HEK293T (cell line): ENCODE results near the gene EPG5.

ENCODE experiments used
- CTCF ChIA-PET: fragments of 350-600 bp; formaldehyde crosslinking; extraction: SDS; loops from one replicate; lab custom pipeline; 2021; ENCODE audit warnings: antibody characterized with exemption, inconsistent platforms; lab: Yijun Ruan, JAX
- POLR2A ChIA-PET: fragments of 350-600 bp; formaldehyde crosslinking; extraction: SDS; loops from one replicate; lab custom pipeline; 2020; ENCODE audit warnings: antibody characterized with exemption, inconsistent platforms; lab: Yijun Ruan, JAX
- DNase-seq: peaks from one replicate; pipeline ENCODE4 v3.0.0; 2012; ENCODE audit warnings: mixed read lengths; ENCODE audit errors: extremely low spot score
- ARNT ChIP-seq: fragments of 450-650 bp; IDR thresholded peaks from 2 replicates; pipeline ENCODE4 v1.6.1; 2017; ENCODE audit warnings: mild to moderate bottlenecking
- BHLHE40 ChIP-seq: fragments of 450-650 bp; IDR thresholded peaks from 2 replicates; pipeline ENCODE4 v1.6.1; 2016; ENCODE audit warnings: mild to moderate bottlenecking, moderate library complexity, borderline replicate concordance
- CTBP1 ChIP-seq: fragments of 450-650 bp; IDR thresholded peaks from 2 replicates; pipeline ENCODE4 v1.6.1; 2016; ENCODE audit warnings: borderline replicate concordance
- ELF4 ChIP-seq: fragments of 450-650 bp; IDR thresholded peaks from 2 replicates; pipeline ENCODE4 v1.6.1; 2017; ENCODE audit warnings: antibody characterized with exemption
- FOXA1 ChIP-seq: fragments of 450-650 bp; IDR thresholded peaks from 2 replicates; pipeline ENCODE4 v1.6.1; 2016; ENCODE audit warnings: mild to moderate bottlenecking
- FOXK2 ChIP-seq: fragments of 450-650 bp; IDR thresholded peaks from 2 replicates; pipeline ENCODE4 v1.6.1; 2016; ENCODE audit warnings: mild to moderate bottlenecking
- FOXM1 ChIP-seq: fragments of 450-650 bp; IDR thresholded peaks from 2 replicates; pipeline ENCODE4 v1.6.1; 2017; ENCODE audit warnings: mild to moderate bottlenecking, borderline replicate concordance
- HDGF ChIP-seq: fragments of 450-650 bp; IDR thresholded peaks from 2 replicates; pipeline ENCODE4 v1.6.1; 2017; ENCODE audit warnings: antibody characterized with exemption, borderline replicate concordance
- L3MBTL2 ChIP-seq: fragments of 450-650 bp; conservative IDR thresholded peaks from 2 replicates; pipeline ENCODE4 v1.6.1; 2016; ENCODE audit warnings: mild to moderate bottlenecking
- LEF1 ChIP-seq: fragments of 450-650 bp; IDR thresholded peaks from 2 replicates; pipeline ENCODE4 v1.6.1; 2017; ENCODE audit warnings: mild to moderate bottlenecking, borderline replicate concordance
- NFRKB ChIP-seq: fragments of 450-650 bp; IDR thresholded peaks from 2 replicates; pipeline ENCODE4 v1.6.1; 2016; ENCODE audit warnings: mild to moderate bottlenecking, moderate library complexity
- PKNOX1 ChIP-seq: fragments of 450-650 bp; IDR thresholded peaks from 2 replicates; pipeline ENCODE4 v1.6.1; 2016
- SP1 ChIP-seq: fragments of 450-650 bp; IDR thresholded peaks from 2 replicates; pipeline ENCODE4 v1.6.1; 2017
- SUZ12 ChIP-seq: fragments of 450-650 bp; IDR thresholded peaks from 2 replicates; pipeline ENCODE4 v1.6.1; 2016; ENCODE audit warnings: mild to moderate bottlenecking
- TARDBP ChIP-seq: fragments of 450-650 bp; IDR thresholded peaks from 2 replicates; pipeline ENCODE4 v1.6.1; 2016
- ZNF384 ChIP-seq: fragments of 450-650 bp; IDR thresholded peaks from 2 replicates; pipeline ENCODE4 v1.6.1; 2016

The EPG5 gene

GRCh38 chr18:45935591-45936335 lies 31.4 kb downstream of the EPG5 start:
- CTCF ChIA-PET: no interaction called here
- TF ChIP-seq ZNF384: no peak
- no peak for TF ChIP-seq HDGF
- no peak for TF ChIP-seq ARNT
- no peak for TF ChIP-seq L3MBTL2
- no peak for DNase-seq
- POLR2A ChIA-PET: no interaction called here

- ChIA-PET CTCF (interaction anchor here (0.6 kb wide), 1 partner anchor 240 kb away, joined by 4 read pairs; no protein-coding TSS in a partner anchor), POLR2A (no interaction called here)
- no peak for DNase-seq
- TF ChIP-seq ZNF384: no peak
Observed at GRCh38 chr18:45932708-45933107, 34.4 kb downstream of the EPG5 start.

GRCh38 chr18:45930963-45931362 lies 36.2 kb downstream of the EPG5 start:
- TF ChIP-seq NFRKB (no peak), ZNF384 (no peak), FOXK2 (no peak), ARNT (no peak)
- DNase-seq: no peak
- ChIA-PET CTCF (no interaction called here), POLR2A (no interaction called here)

GRCh38 chr18:45926691-45927090 lies 40.4 kb downstream of the EPG5 start:
- DNase-seq: no peak
- POLR2A ChIA-PET: no interaction called here
- TF ChIP-seq TARDBP: no peak
- no peak for TF ChIP-seq FOXM1
- no peak for TF ChIP-seq SP1
- no peak for TF ChIP-seq L3MBTL2
- no peak for TF ChIP-seq CTBP1
- no peak for TF ChIP-seq ELF4
- no peak for TF ChIP-seq BHLHE40
- no peak for TF ChIP-seq FOXK2
- TF ChIP-seq NFRKB: no peak
- TF ChIP-seq ZNF384: no peak
- no peak for TF ChIP-seq PKNOX1
- no peak for TF ChIP-seq FOXA1
- TF ChIP-seq HDGF: no peak
- no peak for TF ChIP-seq SUZ12
- no peak for TF ChIP-seq LEF1
- TF ChIP-seq ARNT: no peak
- CTCF ChIA-PET: no interaction called here

- TF ChIP-seq L3MBTL2 (no peak), TARDBP (no peak), FOXA1 (no peak), LEF1 (no peak), CTBP1 (no peak), FOXM1 (no peak), NFRKB (no peak), ELF4 (no peak), ARNT (no peak), HDGF (no peak), BHLHE40 (no peak), ZNF384 (no peak)
- ChIA-PET POLR2A (no interaction called here), CTCF (no interaction called here)
- no peak for DNase-seq
Observed at GRCh38 chr18:45926085-45926484, 41.0 kb downstream of the EPG5 start.

GRCh38 chr18:45923138-45923537 lies 44.0 kb downstream of the EPG5 start:
- CTCF ChIA-PET: no interaction called here
- TF ChIP-seq ARNT (no peak), ELF4 (no peak), SP1 (no peak), HDGF (no peak), FOXM1 (no peak), FOXA1 (no peak), NFRKB (no peak), L3MBTL2 (no peak), SUZ12 (no peak), PKNOX1 (no peak), BHLHE40 (no peak), LEF1 (no peak), ZNF384 (no peak), TARDBP (no peak), FOXK2 (no peak), CTBP1 (no peak)
- no peak for DNase-seq
- POLR2A ChIA-PET: no interaction called here

- ChIA-PET POLR2A (no interaction called here), CTCF (no interaction called here)
- no peak for TF ChIP-seq CTBP1
- no peak for TF ChIP-seq FOXK2
- TF ChIP-seq ZNF384: no peak
- no peak for TF ChIP-seq ARNT
- TF ChIP-seq FOXM1: no peak
- no peak for TF ChIP-seq NFRKB
- TF ChIP-seq L3MBTL2: no peak
- no peak for TF ChIP-seq BHLHE40
- no peak for TF ChIP-seq SP1
- TF ChIP-seq PKNOX1: no peak
- TF ChIP-seq LEF1: no peak
- no peak for TF ChIP-seq TARDBP
- TF ChIP-seq SUZ12: no peak
- TF ChIP-seq ELF4: no peak
- TF ChIP-seq HDGF: no peak
- TF ChIP-seq FOXA1: no peak
- DNase-seq: no peak
Observed at GRCh38 chr18:45920367-45920766, 46.8 kb downstream of the EPG5 start.
